T-helper 2 cell treated with Interferon-gamma antibody and Interleukin-4, amounts not matched to agents 100 ng/mL and 5 ng/mL, for 36 hours (primary cell): Measurements from ENCODE around the gene TRIM67. TPM values are rescaled to one million over a fixed set of nuclear protein-coding genes. Genes with fewer than 3 reads are reported as not detected.

Source experiments
- intact Hi-C: fragments of 100-400 bp; cut with micrococcal nuclease; formaldehyde crosslinking; loops from one replicate; pipeline ENCODE4 v1.15.1; 2023
- total RNA-seq: library from RNA; stranded (reverse); gene quantifications from 2 replicates; pipeline ENCODE4 v1.2.3, GENCODE V29; 2022

Gene TRIM67
- total RNA-seq, 1 donor from 2014 or later: not detected

DNA sequence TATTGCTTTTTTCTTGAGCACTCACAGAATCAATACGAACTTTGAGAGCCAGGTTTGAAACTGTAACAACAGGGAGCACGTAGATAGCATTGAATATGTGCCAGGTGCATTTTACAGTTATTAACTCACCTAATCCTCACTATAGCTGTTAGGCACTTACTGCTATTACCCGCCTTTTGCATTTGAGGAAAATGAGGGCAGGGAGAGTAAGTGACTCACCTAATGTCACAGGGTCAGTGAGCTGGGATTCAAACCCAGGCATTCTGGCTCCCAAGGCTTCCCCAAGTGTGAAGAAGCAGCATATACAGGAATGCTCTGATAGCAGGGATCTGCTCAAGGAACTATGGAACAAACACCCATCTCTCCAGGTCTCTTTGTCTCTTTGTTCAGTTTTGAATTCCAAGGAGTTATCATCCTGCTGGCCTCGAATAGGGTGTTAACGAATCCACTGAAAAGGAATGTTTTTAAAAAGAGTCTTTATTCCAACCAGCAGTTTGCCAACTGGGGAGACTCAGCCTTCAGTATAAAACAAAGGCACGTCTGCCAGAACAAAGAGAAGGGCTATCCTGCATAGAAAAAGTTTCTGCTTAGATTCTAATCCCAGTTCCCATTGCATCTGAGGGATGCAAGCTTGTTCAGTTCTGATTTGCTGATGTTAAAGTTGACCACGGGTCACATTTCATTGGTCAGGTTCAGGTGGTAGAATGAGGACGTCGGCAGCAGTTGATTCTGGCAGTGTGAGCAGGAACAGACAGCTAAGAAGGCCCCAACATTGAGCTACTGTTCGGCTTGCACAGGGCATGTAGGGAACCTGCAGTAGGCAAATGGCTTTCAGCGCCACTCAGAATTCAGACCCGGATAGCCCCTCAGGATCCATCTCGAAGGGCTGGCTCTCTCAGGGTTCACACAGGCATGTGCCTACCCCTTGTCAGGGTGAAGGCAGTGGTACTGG, 22.1 kb downstream of the TRIM67 start:
- intact Hi-C loops: no loop called here

DNA sequence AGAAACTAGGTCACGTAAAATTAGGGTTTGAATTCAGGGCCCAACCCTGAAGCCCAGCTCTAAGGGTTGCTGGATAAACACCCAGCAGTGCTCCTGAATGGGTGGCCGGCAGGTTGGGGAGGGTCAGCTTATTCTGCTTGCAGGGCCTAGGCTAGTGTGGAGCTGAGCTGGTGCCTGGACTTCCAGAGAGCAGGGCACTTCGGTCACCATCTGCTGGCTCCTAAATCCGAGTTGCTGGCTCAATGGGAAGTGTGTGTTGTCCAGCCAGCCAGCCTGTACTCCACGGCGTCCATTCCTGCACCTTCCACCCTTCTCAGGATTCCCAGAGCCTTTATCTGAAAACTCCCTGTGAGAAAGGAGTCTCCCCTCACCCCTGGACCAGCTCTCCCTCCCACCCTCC, 23.0 kb downstream of the TRIM67 start:
- intact Hi-C loops: no loop called here

DNA sequence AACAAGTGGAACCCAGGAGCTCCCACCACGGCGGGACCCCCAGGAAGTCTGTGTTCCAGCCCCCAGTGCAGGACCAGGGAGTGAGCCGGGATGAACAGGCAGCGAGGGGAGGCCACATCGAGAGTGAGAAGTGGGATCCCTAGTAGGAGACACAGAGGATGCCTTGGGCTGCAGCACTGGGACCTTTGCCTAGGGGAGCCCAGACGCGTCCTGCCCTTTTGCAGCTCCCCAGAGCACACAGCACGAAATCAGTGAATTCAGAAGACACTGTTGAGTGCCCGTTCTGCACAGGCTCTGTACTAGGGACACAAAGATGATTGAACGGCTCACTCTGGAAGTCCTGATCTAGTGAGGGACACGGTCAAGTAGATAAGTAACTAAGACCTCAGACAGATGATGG, 23.5 kb downstream of the TRIM67 start:
- intact Hi-C loops: no loop called here

DNA sequence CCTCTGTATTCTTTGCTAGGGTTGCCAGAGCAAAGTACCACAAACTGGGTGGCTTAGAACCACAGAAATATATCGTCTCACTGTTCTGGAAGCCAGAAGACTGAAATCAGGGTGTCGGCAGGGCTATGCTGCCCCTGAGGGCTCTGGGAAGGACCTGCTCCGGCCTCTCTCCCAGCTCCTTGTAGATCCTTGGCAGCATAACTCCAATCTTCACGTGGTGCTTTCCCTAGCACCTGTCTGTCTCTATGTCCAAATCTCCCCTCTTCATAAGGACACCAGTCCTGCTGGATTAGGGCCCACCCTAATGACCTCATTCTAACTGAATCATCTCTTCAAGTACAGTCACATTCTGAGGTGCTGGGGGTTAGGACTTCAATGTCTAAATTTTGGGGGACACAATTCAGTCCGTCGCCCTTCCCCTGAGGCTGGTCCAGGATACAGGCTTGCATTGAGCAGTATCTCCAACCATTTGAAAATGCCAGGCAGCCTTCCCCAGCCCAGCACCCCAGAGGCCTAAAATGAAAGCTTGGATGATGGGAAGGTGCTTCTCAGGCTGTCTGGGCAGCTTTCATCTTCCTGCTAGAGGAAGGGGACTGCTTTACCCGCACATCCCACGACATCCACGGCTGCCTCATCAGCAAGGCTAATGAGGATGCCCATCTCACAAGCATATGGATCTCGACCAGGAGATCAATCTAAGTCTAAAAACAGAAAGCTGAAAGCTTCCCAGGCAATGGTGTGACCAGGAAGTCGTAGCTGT, 24.7 kb downstream of the TRIM67 start:
- intact Hi-C loops: no loop called here

DNA sequence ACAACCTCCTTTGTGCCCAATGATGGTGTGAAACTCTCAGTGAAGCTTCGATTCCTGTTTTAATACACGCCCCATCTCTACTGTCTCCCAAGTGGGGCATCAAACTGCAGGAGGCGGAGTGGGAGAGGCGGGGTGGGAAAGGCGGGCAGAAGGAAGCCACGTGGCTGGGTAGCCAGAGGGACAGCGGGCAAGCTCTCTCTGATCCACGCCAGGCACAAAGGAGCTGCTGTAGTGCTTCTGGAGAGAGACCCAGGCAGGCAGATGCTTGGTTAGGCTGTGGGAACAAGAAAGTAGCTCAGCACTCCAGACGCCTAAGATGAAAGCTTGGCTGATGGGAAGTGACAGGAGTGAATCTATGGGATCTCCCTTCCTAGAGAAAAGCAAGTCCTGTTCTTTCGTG, 25.7 kb downstream of the TRIM67 start:
- intact Hi-C loops: no loop called here

DNA sequence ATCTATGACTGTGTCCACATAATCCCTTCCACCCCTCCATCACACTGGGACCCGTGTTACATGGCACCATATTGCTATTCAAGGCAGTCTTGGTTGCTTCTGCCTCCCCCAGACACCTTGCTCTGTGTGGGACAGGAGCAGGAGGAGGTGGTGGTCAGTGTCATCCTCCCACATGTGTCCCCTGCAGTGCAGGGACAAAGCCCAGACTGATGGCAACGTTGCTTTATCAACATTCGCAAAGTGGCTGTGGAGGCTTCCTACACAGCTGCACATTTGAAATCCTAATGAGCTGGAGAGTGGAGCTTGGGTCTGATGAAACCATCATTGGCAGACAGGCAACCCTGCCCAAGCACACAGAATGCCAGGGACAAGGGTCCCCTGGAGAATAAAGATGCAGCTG, 26.2 kb downstream of the TRIM67 start:
- intact Hi-C loops: no loop called here

DNA sequence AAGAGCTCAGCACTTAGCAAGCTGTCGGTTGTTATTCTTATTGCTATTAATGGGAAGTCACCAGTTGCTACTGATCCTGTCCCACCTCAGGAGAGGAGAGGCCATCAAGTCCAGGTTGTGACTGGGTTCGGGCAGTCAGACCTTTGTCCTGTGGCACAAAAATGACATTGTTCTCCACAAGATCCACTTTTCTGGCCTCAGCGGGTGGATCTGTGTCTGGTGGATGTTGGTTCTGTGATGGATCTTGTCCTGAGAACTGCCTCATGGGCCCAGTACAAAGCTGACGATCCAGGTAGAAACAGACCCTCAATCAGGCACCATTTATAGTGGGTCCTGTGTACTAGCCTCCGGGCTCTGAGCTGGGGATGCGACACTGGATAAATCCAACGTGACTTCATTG, 26.9 kb downstream of the TRIM67 start:
- intact Hi-C loops: no loop called here

DNA sequence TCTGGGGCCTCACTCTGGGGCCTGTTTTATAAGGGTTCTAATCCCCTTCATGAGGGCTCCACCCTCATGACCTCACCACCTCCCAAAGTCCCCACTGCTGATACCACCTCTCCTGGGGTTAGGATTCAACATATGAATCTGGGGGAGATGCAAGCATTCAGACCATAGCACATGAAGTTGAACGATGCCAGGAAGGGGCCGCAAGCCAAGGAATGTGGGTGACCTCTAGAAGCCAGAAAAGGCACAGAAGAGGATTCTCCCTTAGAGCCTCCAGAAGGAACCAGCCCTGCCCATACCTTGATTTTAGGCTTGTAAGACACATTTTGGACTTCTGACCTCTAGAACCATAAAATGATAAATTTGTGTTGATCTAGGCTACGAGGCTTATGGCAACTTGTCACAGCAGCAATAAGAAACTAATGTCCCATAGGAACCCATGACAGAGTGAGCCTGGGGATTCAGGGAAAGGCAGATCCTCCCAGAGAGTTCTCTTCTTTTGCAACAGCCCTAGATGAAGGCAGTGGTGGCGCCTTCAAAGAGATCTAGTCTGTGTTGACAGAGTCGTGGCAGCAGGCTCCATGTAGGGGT, 27.9 kb downstream of the TRIM67 start:
- intact Hi-C loops: no loop called here

DNA sequence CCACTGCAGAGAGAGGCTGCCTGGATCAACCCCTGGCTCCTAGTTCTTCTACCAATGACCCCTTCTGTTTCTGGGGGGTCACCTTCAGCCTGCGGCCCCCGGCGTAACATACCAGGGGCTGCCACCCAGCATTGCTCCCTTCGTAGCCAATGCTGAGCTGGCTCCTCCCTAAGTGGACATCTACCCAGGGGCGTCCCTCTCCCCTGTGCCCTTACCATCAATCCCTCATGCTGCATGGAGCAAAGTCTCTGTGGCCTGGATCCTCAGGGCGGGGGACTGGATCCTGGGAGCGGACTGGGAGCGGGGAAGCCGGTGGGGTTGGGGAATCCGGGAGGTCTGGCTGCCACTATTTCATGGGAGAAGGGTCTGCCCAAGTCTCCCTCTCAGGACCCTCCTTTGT, 28.6 kb downstream of the TRIM67 start:
- intact Hi-C loops: no loop called here

DNA sequence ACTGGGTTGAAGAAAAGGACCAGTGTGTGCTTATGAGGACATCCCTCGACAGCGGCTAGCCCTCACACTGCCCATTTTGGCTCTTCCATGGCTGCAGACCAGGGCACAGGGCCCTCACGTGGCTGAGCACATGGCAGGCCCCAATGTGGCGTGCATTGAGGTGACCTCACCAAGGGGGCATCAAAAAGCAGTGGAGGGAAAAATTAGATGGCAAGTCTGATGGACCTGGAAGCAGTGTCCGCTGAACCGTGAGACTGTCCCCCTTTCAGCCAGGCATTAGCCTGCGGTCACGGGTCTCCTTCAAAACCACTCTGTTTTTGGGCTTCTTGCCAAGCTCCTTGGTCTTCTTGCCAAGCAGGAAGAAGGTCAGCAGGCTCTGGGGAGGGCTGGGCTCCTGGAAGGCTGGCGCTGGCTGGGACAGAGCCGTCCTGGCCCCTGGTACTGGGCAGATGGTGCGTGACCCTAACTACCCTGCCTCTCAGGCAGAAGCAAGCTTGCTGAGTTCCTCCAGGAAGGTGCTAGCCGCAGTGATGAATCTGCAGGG, 30.8 kb downstream of the TRIM67 start:
- intact Hi-C loops: no loop called here

DNA sequence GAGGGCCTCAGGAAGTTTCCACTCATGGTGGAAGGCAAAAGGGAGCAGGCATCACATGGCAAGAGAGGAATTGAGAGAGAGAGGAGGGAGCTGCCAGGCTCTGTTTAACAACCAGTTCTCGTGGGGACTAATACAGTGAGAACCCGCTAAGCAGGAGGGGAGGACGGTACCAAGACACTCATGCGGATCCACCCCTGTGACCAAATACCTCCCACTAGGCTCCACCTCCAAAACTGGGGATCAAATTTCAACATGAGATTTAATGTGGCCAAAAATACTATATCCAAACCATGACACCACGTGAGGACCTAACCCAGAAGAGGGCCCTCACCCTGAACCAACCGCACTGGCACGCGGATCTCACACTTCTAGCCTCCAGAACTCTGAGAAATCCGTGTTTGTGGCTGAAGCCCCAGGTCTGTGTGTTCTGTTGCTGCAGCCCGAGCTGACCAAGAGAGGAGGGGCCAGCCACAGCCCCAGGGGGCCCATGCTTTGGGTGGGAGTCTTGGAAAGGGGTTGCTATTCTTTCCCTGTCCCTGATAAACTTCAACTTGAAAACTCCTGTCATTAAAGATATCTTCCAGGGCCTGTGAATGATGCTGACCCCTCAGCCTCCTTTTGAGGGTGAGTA, 32.0 kb downstream of the TRIM67 start:
- intact Hi-C loops: no loop called here

DNA sequence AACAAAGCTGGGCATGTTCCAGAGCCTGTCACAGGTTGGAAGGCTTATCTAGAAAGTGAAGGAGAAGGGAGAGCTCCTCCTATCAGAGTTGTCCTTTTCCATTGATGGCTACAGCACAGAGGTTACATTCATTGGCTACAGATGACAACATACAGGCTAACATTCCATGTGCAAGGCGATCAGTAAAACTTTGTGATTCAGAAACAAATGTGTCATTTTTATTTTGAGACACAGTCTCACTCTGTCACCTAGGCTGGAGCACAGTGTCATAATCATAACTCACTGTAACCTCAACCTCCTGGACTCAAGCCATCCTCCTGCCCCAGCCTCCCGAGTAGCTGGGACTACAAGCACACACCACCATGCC, 32.6 kb downstream of the TRIM67 start:
- intact Hi-C loops: no loop called here

DNA sequence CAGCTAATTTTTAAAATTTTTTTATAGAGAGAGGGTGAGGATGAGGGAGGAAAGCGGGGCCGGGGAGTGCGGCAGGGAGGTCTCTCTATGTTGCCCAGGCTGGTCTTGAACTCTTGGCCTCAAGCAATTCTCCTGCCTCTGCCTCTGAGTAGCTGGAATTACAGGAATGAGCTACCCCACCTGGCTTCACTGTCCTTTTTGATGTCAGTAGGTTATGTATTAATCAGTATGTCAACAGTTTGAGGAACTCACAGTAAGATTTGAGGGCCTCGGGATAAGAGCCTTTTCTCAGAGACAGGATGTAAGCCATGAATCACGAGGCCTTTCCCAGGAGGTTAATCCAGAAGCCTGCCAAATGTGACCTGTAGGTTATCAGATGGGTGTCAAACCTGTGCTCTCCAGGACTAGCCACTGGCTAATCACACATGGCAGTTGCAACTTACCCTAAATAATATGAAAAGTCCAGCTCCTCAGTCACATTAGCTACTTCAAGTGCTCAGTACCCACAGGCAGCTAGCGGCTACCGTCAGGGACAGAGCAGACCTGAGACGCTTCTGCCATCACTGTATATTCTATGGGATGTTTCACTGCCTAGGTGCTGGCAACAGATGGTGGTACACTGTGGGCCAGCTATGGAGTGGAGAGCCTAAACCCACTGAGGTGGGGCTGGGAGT, 33.1 kb downstream of the TRIM67 start:
- intact Hi-C loops: no loop called here

DNA sequence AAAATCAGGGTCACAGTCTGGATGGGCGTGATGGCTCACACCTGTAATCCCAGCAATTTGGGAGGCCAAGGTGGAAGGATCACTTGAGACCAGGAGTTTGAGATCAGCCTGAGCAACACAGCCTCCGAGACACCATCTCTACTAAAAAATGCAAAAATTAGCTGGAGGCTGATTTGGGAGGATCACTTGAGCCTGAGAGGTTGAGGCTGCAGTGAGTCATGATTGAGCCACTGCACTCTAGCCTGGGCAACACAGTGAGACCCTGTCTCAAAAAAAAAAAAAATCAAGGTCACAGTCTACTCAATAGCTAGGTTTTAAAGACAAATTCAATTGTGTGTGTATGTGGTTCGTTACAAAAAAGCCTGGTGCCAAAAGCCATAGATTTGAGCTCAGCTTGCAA, 34.4 kb downstream of the TRIM67 start:
- intact Hi-C loops: no loop called here

DNA sequence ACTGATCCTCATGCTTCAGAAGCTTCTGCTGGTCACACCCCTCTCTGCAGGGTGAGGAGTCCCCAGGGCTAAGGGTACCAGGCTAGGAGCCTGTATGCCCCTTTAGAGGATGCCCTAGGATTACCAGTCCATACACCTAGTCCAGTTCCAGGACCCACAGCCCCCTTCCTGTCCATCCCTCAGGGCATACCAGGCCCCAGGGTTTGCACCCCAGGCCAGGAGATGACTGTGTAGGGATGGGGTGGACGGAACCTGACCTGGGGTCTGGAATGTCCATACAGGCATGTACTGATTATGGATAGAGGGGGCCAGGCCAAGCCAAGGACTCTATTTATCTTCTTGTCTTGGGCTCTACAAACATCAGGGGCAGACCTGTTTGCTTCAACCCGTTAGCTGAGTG, 34.9 kb downstream of the TRIM67 start:
- intact Hi-C loops: no loop called here

DNA sequence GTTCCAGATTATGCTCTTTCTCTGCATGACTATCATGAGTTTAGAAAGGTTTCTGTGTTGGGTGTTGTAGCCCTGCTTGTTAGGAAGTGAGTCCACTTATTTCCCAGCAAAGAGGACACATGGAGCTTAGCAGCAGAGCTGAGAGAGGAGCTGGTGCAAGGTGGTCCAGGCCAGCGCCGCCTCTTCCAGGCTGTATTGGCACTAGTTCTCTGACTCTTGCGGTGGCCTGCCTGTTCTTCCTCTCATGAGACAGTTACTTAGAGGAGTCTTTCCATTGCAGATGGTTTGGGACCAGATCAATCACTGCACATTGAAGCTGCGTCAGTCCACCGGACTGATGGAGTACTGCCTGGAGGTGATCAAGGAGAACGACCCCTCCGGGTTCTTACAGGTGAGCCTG, 38.0 kb downstream of the TRIM67 start:
- intact Hi-C loops: no loop called here

DNA sequence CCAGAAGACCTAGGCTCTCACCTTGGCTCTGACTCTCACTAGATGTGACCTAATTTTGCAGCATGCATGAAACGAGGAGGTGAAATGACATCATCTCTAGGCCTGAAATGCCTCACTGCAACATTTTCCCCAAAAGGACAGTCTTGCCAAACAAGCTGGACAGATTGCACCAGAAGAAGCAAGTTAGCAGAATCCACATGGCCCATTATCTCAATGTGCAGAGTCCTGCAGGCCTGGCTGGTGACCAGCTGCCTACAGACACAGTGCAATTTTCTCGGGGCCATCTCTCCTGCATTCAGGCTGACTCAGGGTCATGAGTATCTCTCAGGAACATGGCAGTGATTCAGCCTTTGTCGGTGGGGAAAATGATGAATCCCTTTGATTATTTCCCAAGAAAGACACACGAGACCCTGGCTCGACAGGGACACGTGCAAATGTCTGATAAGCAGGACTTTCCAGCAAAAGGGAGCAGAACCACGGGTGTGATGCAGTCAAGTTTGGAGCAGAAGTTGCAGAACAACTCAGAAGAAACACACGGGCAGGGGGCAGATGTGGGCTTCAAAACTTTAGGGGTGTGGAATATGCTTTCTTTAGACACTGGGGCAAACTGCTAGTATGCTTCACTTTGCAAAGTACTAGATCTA, 38.7 kb downstream of the TRIM67 start:
- intact Hi-C loops: no loop called here

DNA sequence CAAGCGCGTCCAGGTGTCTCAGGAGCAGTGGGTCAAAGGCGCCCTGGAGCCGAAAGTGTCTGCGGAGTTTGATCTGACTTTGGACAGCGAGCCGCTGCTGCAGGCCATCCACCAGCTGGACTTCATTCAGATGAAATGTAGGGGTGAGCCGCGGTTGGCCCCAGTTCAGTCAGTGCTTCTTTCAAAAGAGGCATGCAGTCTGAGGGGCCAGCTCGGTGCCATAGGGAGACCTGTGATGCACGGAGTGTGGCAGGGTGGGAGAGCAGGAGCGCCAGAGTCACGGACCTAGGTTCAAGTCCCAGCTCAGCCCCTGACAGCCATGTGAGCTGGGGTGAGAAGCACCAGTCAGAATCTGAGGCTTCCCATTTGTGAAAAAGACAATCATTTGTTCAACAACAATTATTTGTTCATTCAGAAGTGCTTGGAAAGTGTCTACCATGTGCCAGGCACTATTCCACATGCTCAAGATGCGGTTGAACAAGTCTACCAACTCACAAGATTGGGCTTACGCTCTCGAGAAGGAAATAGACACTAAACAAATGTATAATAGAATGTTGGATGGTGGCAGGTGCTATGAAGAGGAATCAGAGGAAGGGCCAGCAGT, 39.6 kb downstream of the TRIM67 start:
- intact Hi-C loops: no loop called here

DNA sequence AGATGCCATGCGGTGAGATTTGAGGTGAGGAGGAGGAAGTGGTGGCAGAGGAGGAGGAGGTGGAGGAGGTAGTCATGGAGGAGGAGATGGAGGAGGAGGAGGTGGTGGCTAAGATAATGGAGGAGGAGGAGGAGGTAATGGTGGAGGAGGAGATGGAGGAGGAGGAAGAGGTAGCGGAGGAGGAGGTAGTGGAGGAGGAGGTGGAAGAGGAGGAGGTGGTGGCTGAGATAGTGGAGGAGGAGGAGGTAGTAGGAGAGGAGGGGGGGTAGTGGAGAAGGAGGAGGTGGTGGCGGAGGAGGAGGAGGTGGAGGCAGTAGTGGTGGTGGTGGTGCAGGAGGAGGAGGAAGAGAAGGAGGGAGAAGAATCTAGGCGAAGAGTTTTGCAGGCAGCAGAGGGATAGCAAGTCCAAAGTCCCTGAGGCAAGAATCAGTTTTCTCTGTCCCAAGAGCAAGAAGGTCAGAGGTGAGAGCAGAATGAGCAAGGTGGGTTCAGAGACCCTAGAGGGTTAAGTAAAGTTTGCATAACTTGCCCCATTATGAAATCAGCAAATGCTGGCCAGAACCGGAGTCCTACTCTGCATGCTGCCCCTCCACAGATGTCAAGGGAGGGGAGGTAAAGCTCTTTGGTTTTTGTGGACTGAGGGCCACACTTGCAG, 40.2 kb downstream of the TRIM67 start:
- intact Hi-C loops: no loop called here
